ENCODE measurements around the gene PKP4. TPM values are rescaled to one million over a fixed set of nuclear protein-coding genes. Genes with fewer than 3 reads are reported as not detected.
"Not testable (repeated sequence)": the region's sequence is repeated elsewhere in the genome, so short reads cannot be mapped to it uniquely, and the experiment has no call there.

Gene PKP4
- total RNA-seq, 1 experiment from 2014 or later, result 55.2 TPM

GRCh38 chr2:158473719-158474392 lies 17.1 kb downstream of the PKP4 start:
- Histone ChIP-seq H3K27ac (ENCODE audit: low read depth, low read length) (no peak overlapping the region), H2AFZ (ENCODE audit: low read depth, low read length, poor library complexity, severe bottlenecking) (no peak overlapping the region), H4K20me1 (ENCODE audit: insufficient read depth) (peaks cover 5% of the 10 kb centered on the region), H3K9ac (ENCODE audit: low read length) (no peak overlapping the region), H3K4me1 (ENCODE audit: control insufficient read depth in 1 of 2, insufficient read depth in 2 of 2, low read length in 2 of 2) (no peaks in the 10 kb centered on the region), H3K27me3 (ENCODE audit: insufficient read depth, low read length) (no peaks in the 10 kb centered on the region), H3K4me3 (replicated peaks in 1 of 2; ENCODE audit: low read depth in 1 of 2, low read length in 2 of 2) (no peak overlapping the region), H3K79me2 (ENCODE audit: insufficient read depth, low read length) (peaks cover 24% of the 10 kb centered on the region), H3K4me2 (ENCODE audit: low read length) (no peak overlapping the region), H3K9me3 (ENCODE audit: control insufficient read depth in 1 of 2, insufficient read depth in 1 of 2, low read depth in 1 of 2, low read length in 2 of 2) (no peaks in the 10 kb centered on the region), H3K36me3 (ENCODE audit: control insufficient read depth in 1 of 2, insufficient read depth in 2 of 2, low read length in 2 of 2) (0 out of 4 replicates have a peak, but pooled peaks cover 0 to 4% of the 10 kb centered on the region in 2 experiments), H3K9me2 (ENCODE audit: insufficient read depth) (no peaks in the 10 kb centered on the region)
- ChIA-PET RAD21 (ENCODE audit: low non-redundant PET in 1 of 2, low total read pairs in 2 of 2, uncharacterized antibody in 2 of 2, unreplicated experiment in 2 of 2) (no interaction called here), POLR2A (no interaction called here), CTCF (interaction anchor here (0.5 to 1.1 kb wide), 3 partner anchors 43 to 263 kb away, joined by 3 read pairs; no protein-coding TSS in a partner anchor)
- intact Hi-C loops (cut with micrococcal nuclease), result no loop called here
- BruUV-seq (replicated peaks), result no TSS peak
- ATAC-seq, result peak; percentile 55
- TF ChIP-seq CBX3 (IDR thresholded peaks at IDR 0.05; ENCODE audit: low read depth), result no peak
- no peak for TF ChIP-seq ZBTB33 (IDR thresholded peaks at IDR 0.05; ENCODE audit: extremely low read depth, insufficient replicate concordance, low read length)
- no peak for TF ChIP-seq REST (IDR thresholded peaks at IDR 0.05; ENCODE audit: low read depth)
- TF ChIP-seq ELF1 (IDR thresholded peaks at IDR 0.05; ENCODE audit: borderline replicate concordance, low read depth), result no peak
- peak in 2 of 3 experiments; percentile 29 to 38; a peak in 3 of 6 replicates for TF ChIP-seq CTCF (IDR thresholded peaks at IDR 0.05 in 2 of 3, conservative IDR thresholded peaks at IDR 0.05 in 1 of 3; ENCODE audit: borderline replicate concordance in 1 of 3, insufficient read depth in 1 of 3, low read depth in 2 of 3, low read length in 2 of 3)
- no peak for DNase-seq (ENCODE audit: low read depth, low spot score)

GRCh38 chr2:158474526-158475011 lies 17.8 kb downstream of the PKP4 start:
- H3K36me3 ChIP-seq (ENCODE audit: control insufficient read depth in 1 of 2, insufficient read depth in 2 of 2, low read length in 2 of 2); H3K4me3 ChIP-seq (replicated peaks in 1 of 2; ENCODE audit: low read depth in 1 of 2, low read length in 2 of 2); H3K27me3 ChIP-seq (ENCODE audit: insufficient read depth, low read length); H4K20me1 ChIP-seq (ENCODE audit: insufficient read depth); DNase-seq (ENCODE audit: low read depth, low spot score); POLR2A ChIA-PET; H3K4me2 ChIP-seq (ENCODE audit: low read length); RAD21 ChIA-PET (ENCODE audit: low non-redundant PET in 1 of 2, low total read pairs in 2 of 2, uncharacterized antibody in 2 of 2, unreplicated experiment in 2 of 2); BruUV-seq (replicated peaks); H3K9me2 ChIP-seq (ENCODE audit: insufficient read depth); H3K9ac ChIP-seq (ENCODE audit: low read length); intact Hi-C loops (cut with micrococcal nuclease); H2AFZ ChIP-seq (ENCODE audit: low read depth, low read length, poor library complexity, severe bottlenecking); H3K4me1 ChIP-seq (ENCODE audit: control insufficient read depth in 1 of 2, insufficient read depth in 2 of 2, low read length in 2 of 2); H3K9me3 ChIP-seq (ENCODE audit: control insufficient read depth in 1 of 2, insufficient read depth in 1 of 2, low read depth in 1 of 2, low read length in 2 of 2); ATAC-seq; H3K27ac ChIP-seq (ENCODE audit: low read depth, low read length): not testable (repeated sequence)
- H3K79me2 ChIP-seq (ENCODE audit: insufficient read depth, low read length), result peaks cover 26% of the 10 kb centered on the region
- CTCF ChIA-PET, result interaction anchor here (0.5 to 1.1 kb wide), 3 partner anchors 42 to 263 kb away, joined by 3 read pairs; no protein-coding TSS in a partner anchor

Measured in HCT116 (cell line).